Measurements from ENCODE around the gene FCHSD2. TPM values are rescaled to one million over a fixed set of nuclear protein-coding genes. Genes with fewer than 3 reads are reported as not detected.

Gene FCHSD2
- total and polyA plus RNA-seq, 2 donors (not counting 1 experiment from before 2014, with no cell fraction given): 19.5 to 40.6 TPM

DNA sequence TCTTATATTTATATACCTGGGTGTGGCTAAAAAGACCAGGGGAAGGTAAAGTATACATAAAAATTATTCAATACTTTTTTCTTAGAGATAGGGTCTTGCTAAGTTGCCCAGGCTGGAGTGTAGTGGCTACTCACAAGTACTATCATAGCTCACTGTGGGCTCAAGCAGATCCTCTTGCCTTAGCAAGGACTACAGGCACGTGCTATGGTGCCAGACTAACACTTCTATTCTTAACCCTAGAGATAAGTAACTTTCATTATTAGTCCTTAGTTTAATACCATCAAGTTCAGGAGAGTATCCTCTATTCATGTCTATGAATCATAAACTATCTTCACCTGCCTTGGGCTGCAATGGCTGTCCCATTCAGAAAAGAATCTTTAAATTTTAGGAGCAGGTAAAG is 11.9 kb downstream of the FCHSD2 start:
- no peak overlapping the region for H3K9ac ChIP-seq (ENCODE audit: insufficient read depth, low read length)
- H3K36me3 ChIP-seq (ENCODE audit: control insufficient read depth, insufficient read depth, low read length): no peaks in the 10 kb centered on the region
- no peaks in the 10 kb centered on the region for H3K4me1 ChIP-seq (ENCODE audit: control insufficient read depth, extremely low read depth, insufficient read depth, low read length)
- no peaks in the 10 kb centered on the region for H3K27me3 ChIP-seq (ENCODE audit: control insufficient read depth, insufficient read depth, low read length)
- no peaks in the 10 kb centered on the region for H3K79me2 ChIP-seq (ENCODE audit: control insufficient read depth, insufficient read depth, low read length)
- H3K4me3 ChIP-seq (replicated peaks in 1 of 4; ENCODE audit: control extremely low read depth in 1 of 4, insufficient read depth in 1 of 4, low read depth in 3 of 4, low read length in 4 of 4): no peak overlapping the region
- no peak overlapping the region for H3K27ac ChIP-seq (ENCODE audit: insufficient read depth, low read length)
- no peaks in the 10 kb centered on the region for H3K9me3 ChIP-seq (ENCODE audit: control insufficient read depth, insufficient read depth, low read depth, low read length)
- no peak overlapping the region for H2AFZ ChIP-seq (ENCODE audit: low read length)
- H4K20me1 ChIP-seq (ENCODE audit: control insufficient read depth, extremely low read depth, insufficient read depth, low read length): no peaks in the 10 kb centered on the region
- DNase-seq (ENCODE audit: low read depth in 2 of 2): no peak
- no peak overlapping the region for H3K4me2 ChIP-seq (ENCODE audit: extremely low read depth, insufficient read depth, low read length)
- no peak for TF ChIP-seq EZH2 (IDR thresholded peaks at IDR 0.05; ENCODE audit: low read length, missing control alignments)
- TF ChIP-seq, protein P1, sequence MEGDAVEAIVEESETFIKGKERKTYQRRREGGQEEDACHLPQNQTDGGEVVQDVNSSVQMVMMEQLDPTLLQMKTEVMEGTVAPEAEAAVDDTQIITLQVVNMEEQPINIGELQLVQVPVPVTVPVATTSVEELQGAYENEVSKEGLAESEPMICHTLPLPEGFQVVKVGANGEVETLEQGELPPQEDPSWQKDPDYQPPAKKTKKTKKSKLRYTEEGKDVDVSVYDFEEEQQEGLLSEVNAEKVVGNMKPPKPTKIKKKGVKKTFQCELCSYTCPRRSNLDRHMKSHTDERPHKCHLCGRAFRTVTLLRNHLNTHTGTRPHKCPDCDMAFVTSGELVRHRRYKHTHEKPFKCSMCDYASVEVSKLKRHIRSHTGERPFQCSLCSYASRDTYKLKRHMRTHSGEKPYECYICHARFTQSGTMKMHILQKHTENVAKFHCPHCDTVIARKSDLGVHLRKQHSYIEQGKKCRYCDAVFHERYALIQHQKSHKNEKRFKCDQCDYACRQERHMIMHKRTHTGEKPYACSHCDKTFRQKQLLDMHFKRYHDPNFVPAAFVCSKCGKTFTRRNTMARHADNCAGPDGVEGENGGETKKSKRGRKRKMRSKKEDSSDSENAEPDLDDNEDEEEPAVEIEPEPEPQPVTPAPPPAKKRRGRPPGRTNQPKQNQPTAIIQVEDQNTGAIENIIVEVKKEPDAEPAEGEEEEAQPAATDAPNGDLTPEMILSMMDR (conservative IDR thresholded peaks at IDR 0.05 in 1 of 2, IDR thresholded peaks at IDR 0.05 in 1 of 2; ENCODE audit: low read depth in 1 of 2, low read length in 2 of 2): no peak

DNA sequence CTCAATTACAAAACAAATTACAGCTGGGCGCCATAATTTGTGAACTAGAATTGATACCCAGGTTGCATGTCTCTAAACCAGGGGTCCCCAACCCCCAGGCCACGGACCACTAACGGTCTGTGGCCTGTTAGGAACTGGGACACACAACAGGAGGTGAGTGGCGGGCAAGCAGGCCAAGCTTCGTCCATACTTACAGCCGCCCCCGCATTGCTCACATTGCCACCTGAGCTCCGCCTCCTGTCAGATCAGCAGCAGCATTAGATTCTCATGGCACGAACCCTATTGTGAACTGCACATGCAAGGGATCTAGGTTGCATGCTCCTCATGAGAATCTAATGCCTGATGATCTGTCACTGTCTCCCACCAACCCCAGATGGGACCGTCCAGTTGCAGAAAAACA is 12.9 kb downstream of the FCHSD2 start:
- no peaks in the 10 kb centered on the region for H3K36me3 ChIP-seq (ENCODE audit: control insufficient read depth, insufficient read depth, low read length)
- H3K79me2 ChIP-seq (ENCODE audit: control insufficient read depth, insufficient read depth, low read length): no peaks in the 10 kb centered on the region

DNA sequence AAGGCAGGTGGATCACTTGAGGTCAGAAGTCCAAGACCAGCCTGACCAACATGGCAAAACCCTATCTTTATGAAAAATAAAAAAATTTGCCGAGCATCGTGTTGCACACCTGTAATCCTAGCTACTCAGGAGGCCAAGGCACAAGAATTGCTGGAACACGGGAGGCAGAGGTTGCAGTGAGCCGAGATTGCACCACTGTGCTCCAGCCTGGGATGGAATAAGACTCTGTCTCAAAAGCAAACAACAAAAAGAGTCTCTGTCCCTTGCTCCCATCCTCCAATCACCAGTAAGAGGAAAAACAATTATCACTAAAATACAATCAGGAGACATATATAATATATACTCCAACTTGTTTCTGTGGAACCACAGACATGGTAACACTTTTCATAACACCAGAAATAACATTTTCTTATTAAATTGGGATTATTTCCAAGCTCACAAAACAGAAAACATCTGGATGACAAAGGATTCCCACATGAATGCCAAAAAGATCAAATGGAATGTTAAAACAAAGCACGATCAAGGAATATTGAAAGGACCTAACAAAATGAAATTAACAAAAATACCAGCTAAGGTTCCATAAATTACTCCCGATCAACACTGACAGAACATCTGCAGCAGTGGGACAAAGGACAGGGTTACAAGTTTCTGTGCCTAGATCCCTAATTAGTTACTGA is 15.2 kb downstream of the FCHSD2 start:
- Histone ChIP-seq H3K27ac (ENCODE audit: insufficient read depth, low read length) (no peak overlapping the region), H3K4me1 (ENCODE audit: control insufficient read depth, extremely low read depth, insufficient read depth, low read length) (no peaks in the 10 kb centered on the region), H3K4me2 (ENCODE audit: extremely low read depth, insufficient read depth, low read length) (no peak overlapping the region), H3K27me3 (ENCODE audit: control insufficient read depth, insufficient read depth, low read length) (no peaks in the 10 kb centered on the region), H3K36me3 (ENCODE audit: control insufficient read depth, insufficient read depth, low read length) (no peaks in the 10 kb centered on the region), H3K79me2 (ENCODE audit: control insufficient read depth, insufficient read depth, low read length) (no peaks in the 10 kb centered on the region), H3K9ac (ENCODE audit: insufficient read depth, low read length) (no peak overlapping the region), H3K4me3 (replicated peaks in 1 of 4; ENCODE audit: control extremely low read depth in 1 of 4, insufficient read depth in 1 of 4, low read depth in 3 of 4, low read length in 4 of 4) (no peak overlapping the region), H2AFZ (ENCODE audit: low read length) (no peak overlapping the region), H3K9me3 (ENCODE audit: control insufficient read depth, insufficient read depth, low read depth, low read length) (no peaks in the 10 kb centered on the region), H4K20me1 (ENCODE audit: control insufficient read depth, extremely low read depth, insufficient read depth, low read length) (no peaks in the 10 kb centered on the region)
- TF ChIP-seq EZH2 (IDR thresholded peaks at IDR 0.05; ENCODE audit: low read length, missing control alignments): no peak
- TF ChIP-seq, protein P1 (conservative IDR thresholded peaks at IDR 0.05 in 1 of 2, IDR thresholded peaks at IDR 0.05 in 1 of 2; ENCODE audit: low read depth in 1 of 2, low read length in 2 of 2): no peak
- no peak for DNase-seq (ENCODE audit: low read depth in 2 of 2)

More for the DNA sequence above, 12.9 kb downstream of the FCHSD2 start:
- H3K9ac ChIP-seq (ENCODE audit: insufficient read depth, low read length): no peak overlapping the region
- H2AFZ ChIP-seq (ENCODE audit: low read length): no peak overlapping the region
- TF ChIP-seq, protein P1 (conservative IDR thresholded peaks at IDR 0.05 in 1 of 2, IDR thresholded peaks at IDR 0.05 in 1 of 2; ENCODE audit: low read depth in 1 of 2, low read length in 2 of 2): no peak
- no peak for TF ChIP-seq EZH2 (IDR thresholded peaks at IDR 0.05; ENCODE audit: low read length, missing control alignments)
- no peak for DNase-seq (ENCODE audit: low read depth in 2 of 2)
- H3K27me3 ChIP-seq (ENCODE audit: control insufficient read depth, insufficient read depth, low read length): no peaks in the 10 kb centered on the region
- no peaks in the 10 kb centered on the region for H3K9me3 ChIP-seq (ENCODE audit: control insufficient read depth, insufficient read depth, low read depth, low read length)
- H4K20me1 ChIP-seq (ENCODE audit: control insufficient read depth, extremely low read depth, insufficient read depth, low read length): no peaks in the 10 kb centered on the region
- no peak overlapping the region for H3K27ac ChIP-seq (ENCODE audit: insufficient read depth, low read length)
- no peak overlapping the region for H3K4me2 ChIP-seq (ENCODE audit: extremely low read depth, insufficient read depth, low read length)
- no peaks in the 10 kb centered on the region for H3K4me1 ChIP-seq (ENCODE audit: control insufficient read depth, extremely low read depth, insufficient read depth, low read length)
- no peak overlapping the region for H3K4me3 ChIP-seq (replicated peaks in 1 of 4; ENCODE audit: control extremely low read depth in 1 of 4, insufficient read depth in 1 of 4, low read depth in 3 of 4, low read length in 4 of 4)
